OCI-LY7 (cell line): ENCODE measurements around the gene CXCL5.
"Not testable (repeated sequence)": the region's sequence is repeated elsewhere in the genome, so short reads cannot be mapped to it uniquely, and the experiment has no call there.

Experiments used
- EZH2phosphoT487 ChIP-seq: fragments of 200-600 bp; sonication (generic); IDR thresholded peaks from 2 replicates; pipeline ENCODE4 v1.6.1; 2018; ENCODE audit warnings: low read depth, borderline replicate concordance, mild to moderate bottlenecking, mixed run types, antibody characterized with exemption, low read length, moderate library complexity, mixed read lengths
- TF ChIP-seq, protein P1 (sequence below): fragments of 200-600 bp; sonication (generic); conservative IDR thresholded peaks from 2 replicates; pipeline ENCODE4 v1.5.1; 2014; ENCODE audit warnings: mild to moderate bottlenecking, antibody characterized with exemption, low read length, moderate library complexity, mixed read lengths

DNA sequence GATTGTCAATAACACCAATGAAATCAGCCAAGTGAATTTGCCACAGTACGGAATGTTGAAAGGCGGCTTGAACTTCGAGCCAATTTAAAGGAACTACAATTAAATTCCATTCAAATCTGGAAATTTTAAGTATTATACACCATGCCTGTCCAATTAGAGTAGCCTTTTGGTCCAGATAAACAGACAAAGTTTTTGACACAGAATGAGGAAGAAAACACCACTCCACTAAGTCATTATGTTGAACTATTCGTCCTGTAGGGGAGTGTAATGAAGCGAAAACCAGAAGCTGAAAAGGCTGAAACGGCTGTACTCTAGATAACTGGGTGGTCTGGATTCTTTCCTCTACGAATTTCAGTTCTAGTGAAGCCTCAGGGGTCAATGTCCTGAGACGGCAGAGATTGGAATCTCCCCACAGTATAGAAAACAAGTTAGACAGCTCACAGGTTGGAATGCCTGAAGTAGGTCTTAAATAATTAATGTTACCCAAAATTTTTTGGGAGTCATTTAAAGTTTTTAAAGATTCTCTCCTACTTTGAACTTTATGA is 48.0 kb downstream of the CXCL5 start:
- TF ChIP-seq, protein P1, sequence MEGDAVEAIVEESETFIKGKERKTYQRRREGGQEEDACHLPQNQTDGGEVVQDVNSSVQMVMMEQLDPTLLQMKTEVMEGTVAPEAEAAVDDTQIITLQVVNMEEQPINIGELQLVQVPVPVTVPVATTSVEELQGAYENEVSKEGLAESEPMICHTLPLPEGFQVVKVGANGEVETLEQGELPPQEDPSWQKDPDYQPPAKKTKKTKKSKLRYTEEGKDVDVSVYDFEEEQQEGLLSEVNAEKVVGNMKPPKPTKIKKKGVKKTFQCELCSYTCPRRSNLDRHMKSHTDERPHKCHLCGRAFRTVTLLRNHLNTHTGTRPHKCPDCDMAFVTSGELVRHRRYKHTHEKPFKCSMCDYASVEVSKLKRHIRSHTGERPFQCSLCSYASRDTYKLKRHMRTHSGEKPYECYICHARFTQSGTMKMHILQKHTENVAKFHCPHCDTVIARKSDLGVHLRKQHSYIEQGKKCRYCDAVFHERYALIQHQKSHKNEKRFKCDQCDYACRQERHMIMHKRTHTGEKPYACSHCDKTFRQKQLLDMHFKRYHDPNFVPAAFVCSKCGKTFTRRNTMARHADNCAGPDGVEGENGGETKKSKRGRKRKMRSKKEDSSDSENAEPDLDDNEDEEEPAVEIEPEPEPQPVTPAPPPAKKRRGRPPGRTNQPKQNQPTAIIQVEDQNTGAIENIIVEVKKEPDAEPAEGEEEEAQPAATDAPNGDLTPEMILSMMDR = not testable (repeated sequence)
- TF ChIP-seq EZH2phosphoT487 = not testable (repeated sequence)
